HepG2 (cell line): ENCODE data around the gene CEP55. TPM values are rescaled to one million over a fixed set of nuclear protein-coding genes. Genes with fewer than 3 reads are reported as not detected.

ENCODE experiments used
- ATAC-seq: fragments of 200-7000 bp; cut with Tn5 transposase; 3 replicates; pipeline ENCODE4 v1.9.1; 2020; ENCODE audit warnings: mild to moderate bottlenecking, moderate library complexity
- BruUV-seq: library from RNA; stranded (reverse); fragments of 400-500 nt; replicated peaks from 2 replicates; lab custom pipeline; 2021; lab: Mats Ljungman, UMichigan
- CTCF ChIA-PET: fragments of 300-600 bp; formaldehyde crosslinking; extraction: SDS; loops from one replicate; lab custom pipeline; 2021; ENCODE audit warnings: low total read pairs, inconsistent platforms, low intra/inter-chr PET ratio; lab: Yijun Ruan, JAX
- POLR2A ChIA-PET: fragments of 350-600 bp; sonication (Branson Sonifier 250); formaldehyde crosslinking; loops from one replicate; lab custom pipeline; 2020; ENCODE audit warnings: antibody characterized with exemption, inconsistent platforms; lab: Yijun Ruan, JAX
- DNase-seq: peaks from one replicate; pipeline ENCODE4 v3.0.0-alpha.2; 2015; ENCODE audit warnings: low spot score
- FAIRE-seq: peaks from 3 replicates; lab custom pipeline; 2011; peaks lifted over from hg19 to GRCh38; lab: Jason Lieb, UNC
- H2AFZ ChIP-seq: one replicate; pipeline ENCODE4 v1.6.1; 2011; ENCODE audit warnings: low read length, inconsistent platforms
- H3K27ac ChIP-seq: fragments of 300-600 bp; 3 replicates; pipeline ENCODE4 v1.8.0; 2011; ENCODE audit warnings: mixed run types, mild to moderate bottlenecking, mixed read lengths, low read length, inconsistent platforms; ENCODE audit not compliant: insufficient read depth; ENCODE audit errors: extremely low read length
- H3K27me3 ChIP-seq, 2 experiments: fragments of 200-600 bp in 1 of 2; 2 replicates in 1 of 2; 3 replicates in 1 of 2; pipeline versions ENCODE4 v1.6.0 to v1.8.0; 2011; ENCODE audit warnings: low read length in 2 of 2, mild to moderate bottlenecking in 2 of 2, moderate library complexity in 2 of 2, inconsistent platforms in 1 of 2; ENCODE audit not compliant: insufficient read depth in 2 of 2, control insufficient read depth in 1 of 2
- H3K36me3 ChIP-seq, 2 experiments: fragments of 200-600 bp in 1 of 2; replicated peaks in 1 of 2; 2 replicates in 1 of 2; 3 replicates in 1 of 2; pipeline versions ENCODE4 v1.5.1 to v1.8.0; 2011; ENCODE audit warnings: low read length in 2 of 2, inconsistent platforms in 1 of 2; ENCODE audit not compliant: insufficient read depth in 2 of 2, control insufficient read depth in 1 of 2
- H3K4me1 ChIP-seq: 2 replicates; pipeline ENCODE4 v1.5.1; 2012; ENCODE audit warnings: low read length, inconsistent platforms; ENCODE audit not compliant: insufficient read depth
- H3K4me2 ChIP-seq: 2 replicates; pipeline ENCODE4 v1.6.0; 2011; ENCODE audit warnings: low read depth, low read length, inconsistent platforms
- H3K4me3 ChIP-seq, 3 experiments: fragments of 200-600 bp in 1 of 3; sonication (generic), shearing (Covaris generic) in 1 of 3; replicated peaks in 1 of 3; 2 replicates each; pipeline ENCODE4 v1.5.1; 2011 to 2016; ENCODE audit warnings: low read length in 3 of 3, inconsistent platforms in 2 of 3, low read depth in 2 of 3, mild to moderate bottlenecking in 2 of 3, control low read depth in 1 of 3, mixed read lengths in 1 of 3; ENCODE audit not compliant: insufficient read depth in 1 of 3
- H3K79me2 ChIP-seq: one replicate; pipeline ENCODE4 v1.6.1; 2011; ENCODE audit warnings: low read length, inconsistent platforms; ENCODE audit not compliant: insufficient read depth
- H3K9ac ChIP-seq: 2 replicates; pipeline ENCODE4 v1.6.0; 2011; ENCODE audit warnings: mild to moderate bottlenecking, low read depth, low read length, inconsistent platforms; ENCODE audit not compliant: insufficient read depth
- H3K9me3 ChIP-seq: 2 replicates; pipeline ENCODE4 v1.5.1; 2012; ENCODE audit warnings: mild to moderate bottlenecking, low read length
- H4K20me1 ChIP-seq: 2 replicates; pipeline ENCODE4 v1.6.0; 2011; ENCODE audit warnings: inconsistent platforms, mild to moderate bottlenecking, low read length, moderate library complexity; ENCODE audit not compliant: insufficient read depth
- ADNP ChIP-seq: sonication (generic); formaldehyde crosslinking; IDR thresholded peaks from 2 replicates; pipeline ENCODE4 v1.4.0; 2020; ENCODE audit warnings: missing genetic modification reagents
- KLF9 ChIP-seq: IDR thresholded peaks from 2 replicates; pipeline ENCODE4 v1.6.1; 2016; ENCODE audit warnings: low read depth
- RBFOX2 ChIP-seq: fragments of 200-400 bp; formaldehyde crosslinking; IDR thresholded peaks from 2 replicates; pipeline ENCODE4 v1.6.1; 2017; ENCODE audit warnings: low read depth, mild to moderate bottlenecking, low read length
- RFX3 ChIP-seq: IDR thresholded peaks from 2 replicates; pipeline ENCODE4 v1.6.1; 2016; ENCODE audit warnings: missing biosample characterization, missing genetic modification reagents
- TBX2 ChIP-seq: sonication (generic); formaldehyde crosslinking; IDR thresholded peaks from 2 replicates; pipeline ENCODE4 v1.5.0; 2020; ENCODE audit warnings: missing genetic modification reagents, mild to moderate bottlenecking, borderline replicate concordance
- ZFP41 ChIP-seq: sonication (generic); formaldehyde crosslinking; IDR thresholded peaks from 2 replicates; pipeline ENCODE4 v1.4.0; 2020; ENCODE audit warnings: mild to moderate bottlenecking, missing genetic modification reagents, borderline replicate concordance
- ZNF432 ChIP-seq: sonication (generic); formaldehyde crosslinking; IDR thresholded peaks from 2 replicates; pipeline ENCODE4 v1.5.0; 2020; ENCODE audit warnings: missing genetic modification reagents, mild to moderate bottlenecking, borderline replicate concordance
- ZNF749 ChIP-seq: sonication (generic); formaldehyde crosslinking; IDR thresholded peaks from 2 replicates; pipeline ENCODE4 v1.8.0; 2022; ENCODE audit warnings: mild to moderate bottlenecking, missing genetic modification reagents, moderate library complexity, borderline replicate concordance
- WGBS: methylation state at CpG from one replicate; pipeline ENCODE4 v1.1.6; 2017; ENCODE audit warnings: low lambda C conversion rate; 5-methylcytosine and 5-hydroxymethylcytosine counted together
- in situ Hi-C: cut with HindIII; loops from 2 replicates; pipeline ENCODE4 v1.10.0; 2017; ENCODE audit warnings: low pct_unique_long_range_greater_than_20kb; ENCODE audit not compliant: extremely low pct_ligation_motif_present
- intact Hi-C: fragments of 100-400 bp; cut with micrococcal nuclease; formaldehyde crosslinking; loops from one replicate; pipeline ENCODE4 v1.10.0; 2022; ENCODE audit not compliant: unreplicated experiment
- polyA plus RNA-seq, 8 experiments: library from polyadenylated mRNA; depleted of rRNA in 3 of 8; stranded (reverse) in 7 of 8; unstranded in 1 of 8; fragments of >200 nt; fragmentation: Illumina TruSeq in 4 of 8; extraction: Trizol in 4 of 8; gene quantifications; 2 replicates each; pipeline versions ENCODE4 v1.2.1 to v1.2.3, GENCODE V29; 2011 to 2016; ENCODE audit warnings: low read depth in 4 of 8, missing spikeins in 1 of 8, mixed read lengths in 1 of 8; ENCODE audit not compliant: insufficient read depth in 1 of 8
- total RNA-seq, 5 experiments: library from RNA; depleted of rRNA; stranded (reverse); fragments of >200 nt; fragmentation: Illumina TruSeq; extraction: Trizol; gene quantifications; 2 replicates each; pipeline ENCODE4 v1.2.3, GENCODE V29; 2016; ENCODE audit warnings: low read depth in 1 of 5
- TF ChIP-seq, protein P1 (sequence below): IDR thresholded peaks from 2 replicates; pipeline ENCODE4 v1.6.1; 2016

The CEP55 gene
- total and polyA plus RNA-seq, 2 of the 13 experiments (the other 11 are each of a cell fraction or from before 2014, with no cell fraction given): 6.5 to 17.1 TPM

DNA sequence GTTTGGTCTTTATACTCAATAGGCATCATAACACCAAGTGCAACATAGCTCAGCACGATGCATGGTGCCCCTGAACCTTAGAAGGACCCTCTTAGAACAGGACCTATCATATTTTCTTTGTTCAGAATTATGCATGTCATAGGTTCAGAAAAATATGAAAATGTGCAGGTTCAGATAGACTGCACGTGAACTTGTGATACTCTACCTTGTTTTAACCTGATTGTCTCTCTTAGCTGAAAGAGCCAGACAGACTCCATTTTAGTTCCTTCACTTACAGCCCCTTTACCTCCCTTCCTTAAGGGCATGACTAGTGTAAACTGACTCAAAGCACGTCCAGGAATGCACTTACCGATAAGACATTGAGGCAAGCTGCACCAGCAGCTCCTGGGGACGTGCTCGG, 49.4 kb upstream of the CEP55 start:
- H3K79me2 ChIP-seq: no peaks in the 10 kb centered on the region
- H3K27ac ChIP-seq: no peak overlapping the region
- no TSS peak for BruUV-seq
- CTCF ChIA-PET: no interaction called here
- 74% methylated on average over 6 of the region's 6 CpGs for WGBS
- H3K27me3 ChIP-seq: no peaks in the 10 kb centered on the region
- TF ChIP-seq ZFP41 (CRISPR knock-in tag) (no peak), ADNP (CRISPR knock-in tag) (no peak), KLF9 (CRISPR knock-in tag) (no peak), RFX3 (CRISPR knock-in tag) (no peak), ZNF432 (CRISPR knock-in tag) (no peak), ZNF749 (CRISPR knock-in tag) (no peak), TBX2 (CRISPR knock-in tag) (no peak), RBFOX2 (no peak)
- TF ChIP-seq, protein P1, sequence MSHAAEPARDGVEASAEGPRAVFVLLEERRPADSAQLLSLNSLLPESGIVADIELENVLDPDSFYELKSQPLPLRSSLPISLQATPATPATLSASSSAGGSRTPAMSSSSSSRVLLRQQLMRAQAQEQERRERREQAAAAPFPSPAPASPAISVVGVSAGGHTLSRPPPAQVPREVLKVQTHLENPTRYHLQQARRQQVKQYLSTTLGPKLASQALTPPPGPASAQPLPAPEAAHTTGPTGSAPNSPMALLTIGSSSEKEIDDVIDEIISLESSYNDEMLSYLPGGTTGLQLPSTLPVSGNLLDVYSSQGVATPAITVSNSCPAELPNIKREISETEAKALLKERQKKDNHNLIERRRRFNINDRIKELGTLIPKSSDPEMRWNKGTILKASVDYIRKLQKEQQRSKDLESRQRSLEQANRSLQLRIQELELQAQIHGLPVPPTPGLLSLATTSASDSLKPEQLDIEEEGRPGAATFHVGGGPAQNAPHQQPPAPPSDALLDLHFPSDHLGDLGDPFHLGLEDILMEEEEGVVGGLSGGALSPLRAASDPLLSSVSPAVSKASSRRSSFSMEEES (CRISPR knock-in tag): no peak
- in situ Hi-C loops (no loop called here), intact Hi-C loops (no loop called here)
- H4K20me1 ChIP-seq: no peaks in the 10 kb centered on the region
- FAIRE-seq (no peak), ATAC-seq (no peak), DNase-seq (no peak)
- H3K9me3 ChIP-seq: no peaks in the 10 kb centered on the region
- POLR2A ChIA-PET: no interaction called here
- no peak overlapping the region for H3K9ac ChIP-seq
- H3K4me3 ChIP-seq: no peak overlapping the region
- H2AFZ ChIP-seq: no peak overlapping the region
- H3K4me1 ChIP-seq: peaks cover 37% of the 10 kb centered on the region
- no peak overlapping the region for H3K4me2 ChIP-seq
- H3K36me3 ChIP-seq: no peaks in the 10 kb centered on the region
